GM15510 (cell line): Measurements from ENCODE around the gene ZBTB16.

Source experiments
- POLR2A ChIP-seq: IDR thresholded peaks from 3 replicates; pipeline ENCODE4 v1.6.1; 2011; ENCODE audit warnings: borderline replicate concordance; ENCODE audit not compliant: insufficient read length; ENCODE audit errors: extremely low read depth

ZBTB16 gene

DNA sequence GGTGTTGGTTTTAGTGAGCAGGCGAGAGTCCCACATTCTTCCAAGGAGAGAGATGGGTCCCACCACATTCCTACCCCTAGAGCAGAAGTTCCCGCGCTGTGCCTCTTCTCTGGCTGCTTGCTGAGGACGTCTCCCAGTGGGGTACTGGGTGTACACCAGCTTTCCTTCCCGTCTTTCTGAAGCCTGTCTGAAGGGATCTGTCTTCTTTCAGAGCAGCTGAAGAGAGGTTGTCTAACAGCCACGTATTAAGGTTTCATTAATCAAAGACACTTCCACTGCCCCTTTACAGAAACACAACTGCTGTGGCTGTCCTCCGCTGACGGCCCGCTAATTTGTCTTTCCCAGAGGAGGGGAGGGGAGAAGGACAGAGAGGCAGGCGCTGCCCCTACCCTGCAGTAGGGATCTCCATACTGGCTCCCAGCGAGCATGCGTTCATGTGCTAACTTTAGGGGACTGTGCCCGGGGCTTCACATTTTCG is 56.0 kb downstream of the ZBTB16 start:
- TF ChIP-seq POLR2A: no peak

DNA sequence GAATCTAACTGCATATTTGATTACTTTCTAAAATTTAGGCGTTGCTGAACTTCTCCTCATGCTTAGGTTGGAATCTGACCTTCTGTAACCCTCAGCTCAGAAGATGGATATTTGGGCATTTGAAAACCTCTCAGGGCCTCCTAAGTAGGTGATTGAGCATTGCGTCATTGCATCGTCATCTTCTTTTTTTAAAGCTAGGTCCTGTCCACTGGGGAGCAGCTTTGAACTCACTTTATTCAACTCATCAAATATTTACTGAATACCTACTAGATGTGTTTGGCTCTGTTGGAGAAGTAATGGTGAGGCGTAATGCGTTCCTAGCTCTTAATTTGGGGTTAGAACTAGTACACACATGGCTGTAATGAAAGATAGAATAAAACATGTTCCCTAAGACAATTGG is 56.8 kb downstream of the ZBTB16 start:
- no peak for TF ChIP-seq POLR2A

DNA sequence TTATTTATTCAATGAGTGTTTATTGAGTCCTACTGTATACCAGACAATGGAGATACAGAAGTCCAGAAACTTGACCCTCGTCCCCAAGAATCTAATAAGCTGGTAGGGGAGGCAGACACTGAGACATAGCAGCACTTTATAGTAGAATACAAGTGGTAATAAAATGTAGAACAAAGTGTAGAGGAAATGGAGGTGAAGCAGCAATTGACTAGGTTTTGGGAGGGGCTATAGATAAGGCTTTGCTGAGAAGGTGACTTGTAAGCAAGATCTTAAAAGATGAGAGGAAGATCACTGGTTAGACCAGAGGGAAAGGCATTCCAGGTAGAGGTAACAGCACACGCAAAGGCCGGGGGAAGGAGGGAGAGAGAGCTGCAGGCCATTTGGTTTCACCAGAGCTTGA is 57.3 kb downstream of the ZBTB16 start:
- TF ChIP-seq POLR2A: no peak

DNA sequence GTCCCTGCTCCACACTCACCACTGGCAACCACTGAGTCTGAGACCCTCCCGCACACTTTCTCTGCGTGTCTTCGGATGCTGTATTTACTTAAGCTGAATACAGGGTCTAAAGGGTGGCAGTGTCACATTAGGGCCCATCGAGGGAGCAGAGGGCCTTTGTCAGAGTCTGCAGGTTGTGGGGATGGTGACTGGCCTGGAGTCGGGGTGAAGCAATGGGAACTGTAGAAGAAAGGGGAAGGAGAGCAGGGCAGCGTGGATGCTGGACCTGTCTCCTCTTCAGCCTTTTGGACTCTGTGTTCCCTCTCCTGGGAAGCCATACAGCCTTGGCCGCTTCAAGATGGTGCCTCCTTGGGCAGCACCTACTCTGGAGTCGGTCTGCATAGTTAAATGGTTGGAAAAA is 61.1 kb downstream of the ZBTB16 start:
- TF ChIP-seq POLR2A: no peak

DNA sequence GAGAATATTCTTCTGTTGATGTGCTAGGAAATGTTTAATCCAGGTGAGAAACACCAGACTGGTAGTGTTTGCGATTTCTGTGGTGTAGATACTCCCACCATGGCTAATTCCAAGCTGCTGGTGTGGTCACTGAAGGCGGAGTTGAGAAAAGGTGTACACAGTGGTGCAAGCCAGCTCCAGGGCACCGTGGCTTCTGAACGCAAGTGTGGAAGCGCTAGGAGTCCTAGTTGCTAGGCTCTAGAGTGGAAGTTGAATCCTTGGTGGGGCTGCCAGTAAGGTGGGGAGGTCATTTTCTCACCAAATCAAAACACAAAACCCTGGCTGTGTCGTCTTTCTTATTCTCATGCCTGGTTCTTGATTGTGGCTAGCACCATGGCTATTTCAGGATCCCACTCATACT is 61.6 kb downstream of the ZBTB16 start:
- TF ChIP-seq POLR2A: no peak

DNA sequence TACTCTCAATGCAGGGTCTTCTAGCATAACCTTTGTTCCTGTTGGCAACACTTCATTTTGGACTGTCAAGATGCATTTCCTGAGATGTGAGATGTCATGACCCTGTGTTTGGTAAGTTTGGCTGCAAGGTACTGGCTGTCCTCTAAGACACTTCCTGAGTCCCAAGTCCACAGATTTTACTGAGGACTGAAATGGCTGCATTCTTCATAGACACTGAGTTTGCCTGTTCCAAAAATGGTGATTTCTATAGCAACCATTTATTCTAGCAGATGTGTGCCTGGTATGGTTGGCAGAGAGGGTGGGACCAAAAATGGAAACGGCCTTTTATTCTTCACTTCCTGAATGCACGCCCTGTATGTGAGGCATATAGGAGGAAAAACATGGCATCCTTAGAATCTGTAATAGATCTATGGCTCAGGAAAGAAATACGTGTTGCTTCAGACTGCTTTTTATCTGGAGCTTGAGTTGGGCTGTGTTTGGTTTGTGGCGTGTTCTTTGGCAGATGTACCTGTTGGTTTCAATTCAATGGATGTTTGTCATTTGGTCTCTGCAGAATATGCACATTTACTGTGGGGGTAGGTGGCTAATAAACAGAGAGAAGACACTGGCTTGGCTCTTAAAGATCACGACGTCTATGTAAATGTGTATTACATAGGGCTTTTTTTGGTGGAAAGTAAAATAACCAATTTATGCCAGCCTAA is 62.4 kb downstream of the ZBTB16 start:
- no peak for TF ChIP-seq POLR2A

DNA sequence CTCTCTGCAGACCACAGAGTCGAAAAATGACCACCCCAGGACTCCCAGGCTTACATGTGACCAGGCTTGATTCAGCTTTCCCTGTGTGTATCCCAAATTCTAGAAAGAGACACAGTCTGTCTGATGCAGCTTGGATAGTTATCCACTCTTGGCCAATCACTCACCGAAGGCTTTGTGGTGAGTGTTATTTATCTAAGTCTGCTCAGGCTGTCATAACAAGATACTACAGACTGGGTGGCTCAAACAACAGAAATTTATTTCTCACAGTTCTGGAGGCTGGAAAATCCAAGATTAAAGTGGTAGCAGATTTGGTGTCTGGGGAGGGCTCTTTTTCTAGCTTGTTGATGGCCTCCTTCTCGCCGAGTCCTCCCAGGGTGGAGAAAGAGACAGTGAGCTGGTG is 63.2 kb downstream of the ZBTB16 start:
- no peak for TF ChIP-seq POLR2A

DNA sequence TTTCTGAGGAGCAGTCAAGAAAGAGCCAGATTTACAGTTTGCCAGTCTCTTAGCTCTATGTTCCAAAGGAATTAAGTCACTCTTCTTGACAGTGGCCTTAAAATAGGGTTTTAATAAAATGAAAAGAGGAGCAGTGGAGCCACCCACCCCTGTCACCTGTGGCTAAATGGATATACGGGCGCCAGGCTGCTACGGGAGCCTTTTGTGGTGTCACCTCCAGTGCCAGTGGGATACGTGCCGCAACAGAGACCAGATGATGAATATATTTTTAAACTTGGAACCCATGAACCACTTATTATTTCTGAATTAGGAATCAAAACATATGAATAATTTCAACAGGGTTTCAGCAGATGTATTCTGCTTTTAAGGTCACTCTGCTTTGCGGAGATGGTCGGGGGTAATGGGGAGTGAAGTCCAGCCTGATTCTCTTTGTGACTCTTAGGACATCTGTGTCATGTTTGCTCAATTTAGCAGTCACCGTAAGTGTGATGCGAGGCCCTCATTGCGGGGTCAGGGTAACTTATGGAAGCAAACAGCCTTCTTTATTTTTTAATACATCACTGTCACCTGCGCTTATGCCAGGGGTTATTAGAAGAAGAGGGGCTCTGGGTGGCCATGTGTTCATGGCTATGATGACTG is 64.3 kb downstream of the ZBTB16 start:
- TF ChIP-seq POLR2A: no peak

DNA sequence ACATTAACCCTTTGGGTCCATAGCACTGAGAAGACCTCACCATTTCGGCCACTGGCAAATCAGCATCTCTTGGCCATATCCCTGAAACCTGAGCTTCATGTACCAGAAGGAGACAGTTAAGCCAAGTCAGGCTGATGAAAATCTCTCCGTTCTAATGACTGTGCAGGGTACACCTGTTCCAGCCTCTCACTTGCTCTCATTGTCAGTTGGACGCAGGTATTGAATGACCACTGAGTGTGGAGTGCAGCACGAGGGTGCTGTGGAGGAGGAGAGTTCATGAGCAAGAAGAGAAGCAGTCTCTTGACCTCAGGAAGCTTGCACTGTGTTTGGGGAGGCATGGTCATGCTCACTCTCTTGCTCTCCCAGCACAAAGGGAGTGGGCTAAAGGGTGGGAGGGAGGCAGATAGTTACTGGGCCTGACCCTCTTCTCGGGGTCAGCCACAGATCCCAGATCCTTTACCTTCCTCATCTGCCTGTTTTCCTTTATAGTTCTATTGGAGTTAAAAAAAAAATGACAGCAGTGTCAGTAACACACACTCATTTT is 65.2 kb downstream of the ZBTB16 start:
- TF ChIP-seq POLR2A: no peak

DNA sequence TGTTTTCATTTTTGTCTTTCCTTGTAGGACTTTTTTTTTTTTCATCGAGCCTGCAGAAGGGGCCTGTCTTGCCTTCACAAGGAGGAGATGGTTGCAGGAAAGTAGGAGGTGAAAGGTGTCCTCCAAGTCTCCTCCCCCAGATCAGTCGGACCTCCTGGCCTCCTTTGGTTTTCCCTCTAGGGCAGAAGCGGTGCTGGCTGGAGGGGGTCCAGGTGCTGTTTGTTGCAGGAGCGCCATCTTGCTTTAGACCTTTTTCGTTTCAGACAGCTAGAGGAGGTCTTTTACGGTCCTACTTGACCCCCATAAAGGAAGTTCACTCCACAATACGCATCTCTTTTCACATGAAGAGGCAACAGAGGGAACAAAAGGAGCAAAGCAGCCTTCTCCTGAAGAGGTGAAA is 66.0 kb downstream of the ZBTB16 start:
- no peak for TF ChIP-seq POLR2A

DNA sequence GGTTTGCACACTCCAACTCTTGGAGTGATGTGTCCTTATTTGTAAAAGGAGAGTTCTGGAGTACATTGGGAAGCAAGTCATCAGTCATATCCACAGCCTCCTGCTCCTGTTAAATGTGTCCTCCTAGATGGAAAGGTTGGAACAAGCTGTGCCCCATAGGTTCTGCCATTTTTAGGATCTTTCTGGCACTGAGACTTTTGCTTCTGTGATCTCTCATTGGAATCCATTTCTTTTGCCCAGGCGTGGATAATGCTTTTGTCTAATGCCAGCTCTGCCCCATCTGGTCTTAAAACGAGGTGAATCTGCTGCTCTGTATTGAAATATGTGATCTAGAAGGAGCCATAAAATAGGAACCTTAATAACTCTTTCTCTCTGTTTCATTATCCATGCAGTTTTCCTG is 66.4 kb downstream of the ZBTB16 start:
- no peak for TF ChIP-seq POLR2A

DNA sequence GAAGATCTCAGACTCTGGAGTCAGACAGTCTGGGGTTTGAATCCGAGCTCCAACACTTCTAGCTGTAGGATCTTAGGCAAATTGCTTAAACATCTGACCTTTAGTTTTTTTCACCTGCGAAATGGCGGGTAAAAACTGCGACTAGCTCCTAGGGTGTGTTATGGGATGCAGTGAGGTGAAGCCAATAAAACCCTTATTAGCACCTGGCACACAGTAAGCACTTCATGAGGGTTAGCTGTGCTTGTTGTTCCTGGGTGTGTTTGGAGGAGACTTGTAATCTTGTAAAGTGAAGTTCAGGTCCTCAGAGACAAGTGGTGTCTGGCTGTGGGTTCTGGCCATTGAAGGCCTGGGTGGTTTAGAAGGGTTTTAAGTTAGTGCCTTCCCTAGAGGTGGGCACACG is 68.9 kb downstream of the ZBTB16 start:
- TF ChIP-seq POLR2A: no peak

DNA sequence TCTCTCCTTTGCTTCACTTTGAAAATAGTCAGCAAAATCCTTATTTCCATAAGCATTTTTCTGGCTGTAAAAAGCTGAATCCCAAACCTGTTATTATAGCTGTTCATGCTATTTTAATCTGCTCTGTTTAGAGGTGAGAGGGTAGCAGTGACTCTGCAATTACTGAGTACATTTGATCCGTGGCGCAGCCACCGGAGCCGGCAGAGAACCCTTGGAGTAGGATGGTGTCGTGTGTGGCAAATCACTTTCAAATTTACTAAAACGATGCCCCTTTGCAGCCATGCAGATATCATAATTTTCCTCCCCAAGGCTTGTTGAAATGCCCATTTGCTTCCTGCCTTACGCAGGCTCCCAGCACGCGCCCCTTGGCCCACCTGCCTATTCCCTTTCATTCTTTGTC is 69.6 kb downstream of the ZBTB16 start:
- no peak for TF ChIP-seq POLR2A

DNA sequence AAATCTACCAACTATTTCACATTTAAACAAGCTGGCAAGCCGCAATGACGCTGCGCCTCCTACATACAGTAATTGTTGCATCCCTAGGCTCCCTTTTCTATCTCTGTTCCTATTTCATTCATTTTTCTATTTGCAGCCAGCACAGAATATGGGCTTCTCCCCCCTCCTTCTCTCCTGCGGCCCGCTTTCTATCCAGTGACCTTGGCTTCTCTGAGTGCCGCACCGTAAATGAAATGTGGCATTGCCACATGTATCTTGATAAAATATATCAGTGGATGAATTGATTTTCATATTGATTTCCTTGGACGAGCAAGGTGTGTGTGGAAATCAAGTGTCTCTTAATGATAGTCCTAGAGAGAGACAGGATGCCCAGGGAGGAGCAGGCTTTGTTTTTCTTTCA is 70.2 kb downstream of the ZBTB16 start:
- TF ChIP-seq POLR2A: no peak

DNA sequence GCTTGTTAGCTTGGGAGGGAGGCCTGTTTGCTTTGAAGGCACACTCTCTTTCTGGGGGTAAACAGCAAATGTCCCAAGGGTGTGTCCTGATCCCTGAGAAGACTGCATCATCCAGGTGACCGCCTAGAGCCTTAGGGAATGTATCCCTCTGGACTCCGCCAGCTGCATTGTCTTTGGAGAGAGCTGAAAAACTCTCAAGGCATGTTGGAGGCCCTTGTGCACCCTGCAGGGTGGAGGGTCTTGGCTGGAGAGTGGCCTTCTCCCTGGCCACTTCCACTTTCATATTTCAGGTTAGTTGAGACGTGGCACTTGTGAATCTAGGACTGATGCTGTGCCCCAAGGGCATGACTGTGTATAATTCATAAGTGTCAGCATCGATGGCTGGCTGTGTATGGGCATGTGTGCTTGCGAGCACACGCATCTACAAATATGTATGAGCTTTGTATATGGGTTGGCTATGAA is 70.6 kb downstream of the ZBTB16 start:
- no peak for TF ChIP-seq POLR2A

DNA sequence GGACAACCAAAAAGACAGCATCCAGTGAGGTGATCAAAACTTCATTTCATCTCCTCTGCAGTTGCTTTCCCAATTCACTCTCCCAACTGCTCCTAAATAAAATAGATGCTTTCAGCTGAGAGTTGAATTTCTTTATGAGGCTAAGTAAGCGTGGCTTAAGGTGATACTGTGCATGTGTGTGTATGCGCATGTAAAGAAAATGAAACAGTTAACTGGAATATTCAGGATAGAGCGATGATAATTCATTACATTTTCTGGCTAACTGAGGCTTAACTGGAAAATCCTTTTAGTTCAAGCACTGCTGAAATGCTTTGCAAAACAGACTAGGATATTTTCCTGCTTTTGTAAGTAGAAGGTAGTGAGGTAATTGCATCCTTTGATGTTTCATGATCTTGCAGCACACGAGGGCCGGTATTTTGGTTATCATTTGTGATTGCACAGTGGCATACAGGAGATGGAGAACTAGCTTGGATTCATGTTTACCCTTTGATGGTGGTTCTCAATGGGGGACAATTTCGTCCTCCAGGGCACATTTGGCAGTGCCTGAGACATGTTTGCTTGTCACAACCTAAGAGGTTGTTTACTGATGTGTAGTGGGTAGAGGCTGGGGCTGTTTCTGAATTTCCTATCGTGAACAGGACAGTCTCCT is 71.2 kb downstream of the ZBTB16 start:
- no peak for TF ChIP-seq POLR2A

DNA sequence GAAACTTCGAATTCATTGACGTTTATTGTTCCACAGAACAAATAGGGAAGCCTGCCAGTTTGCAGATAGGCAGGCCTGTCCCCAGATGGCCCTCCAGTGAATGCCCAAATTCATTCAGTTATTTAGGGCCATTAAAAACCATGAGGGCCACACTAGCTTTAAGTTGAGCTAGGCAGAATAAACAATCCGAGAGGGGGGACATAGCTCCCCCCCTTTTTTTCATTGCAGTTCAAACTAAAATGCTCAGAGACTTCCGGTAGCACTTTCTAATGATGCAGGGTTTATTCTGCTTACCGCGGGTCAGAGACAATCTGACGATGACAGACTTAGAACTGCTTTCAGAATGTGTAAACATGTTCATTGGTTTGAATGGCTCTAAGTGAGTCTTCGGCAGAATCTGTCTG is 72.0 kb downstream of the ZBTB16 start:
- no peak for TF ChIP-seq POLR2A

DNA sequence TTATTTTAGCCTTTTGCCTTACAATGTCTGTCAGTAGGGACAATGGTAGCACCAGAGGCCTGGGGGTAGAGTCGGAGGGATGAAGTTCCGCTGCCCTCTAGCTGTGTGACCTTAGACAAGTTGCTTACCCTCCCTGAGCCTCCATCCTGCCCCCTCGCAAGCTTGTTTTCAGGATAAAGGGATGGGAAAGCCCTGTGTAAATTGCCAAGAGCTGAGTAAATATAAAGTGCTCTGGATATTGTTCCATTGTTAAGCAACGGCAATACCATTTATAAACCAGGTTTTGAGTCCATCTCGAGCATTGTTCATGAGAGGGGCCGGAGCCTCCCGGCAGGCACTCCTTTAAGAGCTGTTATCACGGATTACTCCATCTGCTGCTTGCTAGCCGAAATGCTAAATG is 72.9 kb downstream of the ZBTB16 start:
- TF ChIP-seq POLR2A: no peak
